ENCODE results near the gene GATM.

Gene GATM

GRCh38 chr15:45402955-45403877 is 24.9 kb upstream of the GATM start:
- TF ChIP-seq CTCF (IDR thresholded peaks at IDR 0.05; ENCODE audit: poor library complexity, severe bottlenecking): no peak
- Histone ChIP-seq H3K27ac (ENCODE audit: poor library complexity, severe bottlenecking) (peak overlapping the region; percentile 66), H3K4me3 (ENCODE audit: severe bottlenecking) (peak overlapping the region; percentile 89), H3K9me3 (ENCODE audit: severe bottlenecking) (no peaks in the 10 kb centered on the region), H3K36me3 (ENCODE audit: low read depth) (peaks cover 43% of the 10 kb centered on the region), H3K4me1 (ENCODE audit: insufficient read depth, poor library complexity, severe bottlenecking) (peaks cover 7% of the 10 kb centered on the region), H3K27me3 (ENCODE audit: insufficient read depth, poor library complexity, severe bottlenecking) (no peaks in the 10 kb centered on the region)
- peak; percentile 51 for ATAC-seq (ENCODE audit: low read depth)
- peak; percentile 81 for DNase-seq (ENCODE audit: low spot score)

- H3K36me3 ChIP-seq (ENCODE audit: low read depth): peaks cover 35% of the 10 kb centered on the region
- no peaks in the 10 kb centered on the region for H3K27me3 ChIP-seq (ENCODE audit: insufficient read depth, poor library complexity, severe bottlenecking)
- peak; percentile 9 for TF ChIP-seq CTCF (IDR thresholded peaks at IDR 0.05; ENCODE audit: poor library complexity, severe bottlenecking)
- no peaks in the 10 kb centered on the region for H3K9me3 ChIP-seq (ENCODE audit: severe bottlenecking)
- H3K4me3 ChIP-seq (ENCODE audit: severe bottlenecking): peak overlapping the region; percentile 89
- peak overlapping the region; percentile 66 for H3K27ac ChIP-seq (ENCODE audit: poor library complexity, severe bottlenecking)
- ATAC-seq (ENCODE audit: low read depth) (peak; percentile 90), DNase-seq (ENCODE audit: low spot score) (peak; percentile 99)
- H3K4me1 ChIP-seq (ENCODE audit: insufficient read depth, poor library complexity, severe bottlenecking): peaks cover 7% of the 10 kb centered on the region
Observed at GRCh38 chr15:45402162-45402954, 24.0 kb upstream of the GATM start.

- H3K36me3 ChIP-seq (ENCODE audit: low read depth): peaks cover 28% of the 10 kb centered on the region
- no peak for TF ChIP-seq CTCF (IDR thresholded peaks at IDR 0.05; ENCODE audit: poor library complexity, severe bottlenecking)
- peak overlapping the region; percentile 89 for H3K4me3 ChIP-seq (ENCODE audit: severe bottlenecking)
- H3K9me3 ChIP-seq (ENCODE audit: severe bottlenecking): no peaks in the 10 kb centered on the region
- ATAC-seq (ENCODE audit: low read depth) (0 out of 3 replicates have a peak, but pooled peaks have one; percentile 2), DNase-seq (ENCODE audit: low spot score) (no peak)
- H3K27me3 ChIP-seq (ENCODE audit: insufficient read depth, poor library complexity, severe bottlenecking): no peaks in the 10 kb centered on the region
- peaks cover 7% of the 10 kb centered on the region for H3K4me1 ChIP-seq (ENCODE audit: insufficient read depth, poor library complexity, severe bottlenecking)
- peak overlapping the region; percentile 66 for H3K27ac ChIP-seq (ENCODE audit: poor library complexity, severe bottlenecking)
Observed at GRCh38 chr15:45401665-45402161, 23.4 kb upstream of the GATM start.

GRCh38 chr15:45399381-45400212 is 21.3 kb upstream of the GATM start:
- H3K27ac ChIP-seq (ENCODE audit: poor library complexity, severe bottlenecking): no peak overlapping the region
- H3K4me3 ChIP-seq (ENCODE audit: severe bottlenecking): no peak overlapping the region
- no peaks in the 10 kb centered on the region for H3K9me3 ChIP-seq (ENCODE audit: severe bottlenecking)
- H3K4me1 ChIP-seq (ENCODE audit: insufficient read depth, poor library complexity, severe bottlenecking): peaks cover 7% of the 10 kb centered on the region
- H3K27me3 ChIP-seq (ENCODE audit: insufficient read depth, poor library complexity, severe bottlenecking): no peaks in the 10 kb centered on the region
- DNase-seq (ENCODE audit: low spot score) (no peak), ATAC-seq (ENCODE audit: low read depth) (peak; percentile 11; the same call in 1 of the 3 replicates)
- TF ChIP-seq CTCF (IDR thresholded peaks at IDR 0.05; ENCODE audit: poor library complexity, severe bottlenecking): peak; percentile 99
- peaks cover 8% of the 10 kb centered on the region for H3K36me3 ChIP-seq (ENCODE audit: low read depth)
